ENCODE measurements around the gene MALAT1. TPM values are rescaled to one million over a fixed set of nuclear protein-coding genes. Genes with fewer than 3 reads are reported as not detected.

The MALAT1 gene
- total and polyA plus RNA-seq, 2 of the 13 experiments (the other 11 are each of a cell fraction or from before 2014, with no cell fraction given): 143 to 1,237 TPM

DNA sequence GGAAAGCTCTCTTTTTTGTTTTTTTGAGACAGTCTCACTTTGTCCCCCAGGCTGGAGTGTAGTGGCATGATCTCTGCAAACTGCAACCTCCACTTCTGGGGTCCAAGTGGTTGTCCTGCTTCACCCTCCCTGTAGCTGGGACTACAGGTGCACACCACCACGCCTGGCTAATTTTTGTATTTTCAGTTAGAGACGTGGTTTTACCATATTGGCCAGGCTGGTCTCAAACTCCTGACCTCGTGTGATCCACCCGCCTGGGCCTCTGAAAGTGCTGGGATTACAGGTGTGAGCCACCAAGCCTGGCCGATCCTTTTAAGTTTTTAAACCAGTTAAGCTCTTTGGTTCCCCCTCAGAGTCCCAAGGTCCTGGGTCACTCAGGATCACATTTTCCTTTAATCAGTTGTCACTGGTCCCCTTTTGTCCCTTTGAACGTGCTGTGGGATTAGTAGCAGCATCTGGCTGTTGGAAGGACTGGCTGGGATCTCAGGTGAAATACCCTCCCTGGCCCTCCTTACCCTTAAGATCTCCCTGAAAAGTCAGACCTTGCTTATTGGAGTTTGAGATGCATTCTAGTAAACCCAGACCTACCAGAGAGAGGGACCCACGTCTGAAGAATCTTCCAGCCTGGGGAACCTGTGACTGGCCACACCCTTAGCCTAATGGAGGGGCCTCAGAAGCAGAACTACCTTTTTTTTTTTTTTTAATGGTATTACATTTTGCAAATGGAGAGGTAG, 8.1 kb downstream of the MALAT1 start (continued):
- TF ChIP-seq HBP1 (CRISPR knock-in tag; IDR thresholded peaks at IDR 0.05; ENCODE audit: low read depth): no peak
- TF ChIP-seq ZNF644 (CRISPR knock-in tag; IDR thresholded peaks at IDR 0.05; ENCODE audit: low read depth): no peak
- TF ChIP-seq ZBTB49 (CRISPR knock-in tag; IDR thresholded peaks at IDR 0.05; ENCODE audit: borderline replicate concordance): no peak
- TF ChIP-seq NCOA2 (CRISPR knock-in tag; IDR thresholded peaks at IDR 0.05): no peak
- no peak for TF ChIP-seq TSC22D2 (CRISPR knock-in tag; IDR thresholded peaks at IDR 0.05; ENCODE audit: borderline replicate concordance)
- no peak for TF ChIP-seq ARID2 (CRISPR knock-in tag; IDR thresholded peaks at IDR 0.05; ENCODE audit: borderline replicate concordance)
- TF ChIP-seq ZSCAN12 (CRISPR knock-in tag; IDR thresholded peaks at IDR 0.05): no peak
- TF ChIP-seq ZMYM4 (CRISPR knock-in tag; IDR thresholded peaks at IDR 0.05): no peak
- TF ChIP-seq ATAD3A (CRISPR knock-in tag; IDR thresholded peaks at IDR 0.05): no peak
- no peak for TF ChIP-seq POGK (CRISPR knock-in tag; conservative IDR thresholded peaks at IDR 0.05)
- no peak for TF ChIP-seq ZNF792 (CRISPR knock-in tag; IDR thresholded peaks at IDR 0.05)
- no peak for TF ChIP-seq HINFP (CRISPR knock-in tag; IDR thresholded peaks at IDR 0.05; ENCODE audit: low read depth)
- TF ChIP-seq ATF5 (CRISPR knock-in tag; IDR thresholded peaks at IDR 0.05; ENCODE audit: low read depth): no peak
- TF ChIP-seq CEBPZ (IDR thresholded peaks at IDR 0.05; ENCODE audit: low read length): no peak
- peak; percentile 74; the same call in 1 of the 2 replicates for TF ChIP-seq ZNF121 (CRISPR knock-in tag; IDR thresholded peaks at IDR 0.05)
- TF ChIP-seq ZKSCAN1 (IDR thresholded peaks at IDR 0.05; ENCODE audit: low read length): no peak
- TF ChIP-seq GATAD1 (CRISPR knock-in tag; IDR thresholded peaks at IDR 0.05): 0 out of 2 replicates have a peak, but pooled peaks have one; percentile 0

All from HepG2 (cell line).